Smooth muscle cell (in vitro differentiated cells): Measurements from ENCODE around the gene MDM2. TPM values are rescaled to one million over a fixed set of nuclear protein-coding genes. Genes with fewer than 3 reads are reported as not detected.

Source experiments
- DNase-seq: peaks from one replicate; lab custom pipeline; 2025; ENCODE audit not compliant: unreplicated experiment; lab: John Stamatoyannopoulos, UW
- H2AFZ ChIP-seq: fragments of 200-600 bp; sonication (generic); 2 replicates; pipeline ENCODE4 v1.6.0; 2016; ENCODE audit warnings: antibody characterized with exemption, low read depth, mild to moderate bottlenecking
- H3F3A ChIP-seq: fragments of 200-600 bp; sonication (generic); 2 replicates; pipeline ENCODE4 v1.6.0; 2017; ENCODE audit warnings: antibody characterized with exemption, low read depth
- H3K27ac ChIP-seq: fragments of 200-600 bp; sonication (generic); 2 replicates; pipeline ENCODE4 v1.5.1; 2016; ENCODE audit warnings: low read depth, mild to moderate bottlenecking
- H3K27me3 ChIP-seq: fragments of 200-600 bp; sonication (generic); 2 replicates; pipeline ENCODE4 v1.6.1; 2016; ENCODE audit warnings: low read depth, mild to moderate bottlenecking
- H3K36me3 ChIP-seq: fragments of 200-600 bp; sonication (generic); 2 replicates; pipeline ENCODE4 v1.5.1; 2016; ENCODE audit warnings: low read depth
- H3K4me1 ChIP-seq: fragments of 200-600 bp; sonication (generic); 2 replicates; pipeline ENCODE4 v1.5.1; 2016; ENCODE audit warnings: low read depth
- H3K4me2 ChIP-seq: fragments of 200-600 bp; sonication (generic); 2 replicates; pipeline ENCODE4 v1.6.0; 2016; ENCODE audit warnings: mild to moderate bottlenecking
- H3K4me3 ChIP-seq: fragments of 200-600 bp; sonication (generic); 2 replicates; pipeline ENCODE4 v1.5.1; 2016; ENCODE audit warnings: mild to moderate bottlenecking
- H3K79me2 ChIP-seq: fragments of 200-600 bp; sonication (generic); 2 replicates; pipeline ENCODE4 v1.6.0; 2016; ENCODE audit warnings: low read depth, mild to moderate bottlenecking
- H3K9ac ChIP-seq: fragments of 200-600 bp; sonication (generic); 2 replicates; pipeline ENCODE4 v1.6.0; 2016; ENCODE audit warnings: low read depth
- H3K9me3 ChIP-seq: fragments of 200-600 bp; sonication (generic); replicated peaks from 2 replicates; pipeline ENCODE4 v1.5.1; 2016; ENCODE audit warnings: low read depth
- H4K20me1 ChIP-seq: fragments of 200-600 bp; sonication (generic); 2 replicates; pipeline ENCODE4 v1.6.0; 2016; ENCODE audit warnings: low read depth
- CTCF ChIP-seq: fragments of 200-600 bp; sonication (generic); IDR thresholded peaks from 2 replicates; pipeline ENCODE4 v1.5.1; 2017; ENCODE audit warnings: borderline replicate concordance, mild to moderate bottlenecking, antibody characterized with exemption; ENCODE audit not compliant: insufficient read depth, poor library complexity, severe bottlenecking
- WGBS: methylation state at CpG from one replicate; pipeline ENCODE4 v1.1.7; 2016; ENCODE audit warnings: low lambda C conversion rate; 5-methylcytosine and 5-hydroxymethylcytosine counted together
- polyA plus RNA-seq: library from polyadenylated mRNA; unstranded; fragments of >200 nt; fragmentation: Nextera tagmentation; extraction: Ambion mirVana; gene quantifications from 2 replicates; pipeline ENCODE4 v1.2.1, GENCODE V29; 2016
- total RNA-seq: library from RNA; depleted of rRNA; stranded (reverse); fragments of >200 nt; gene quantifications from 2 replicates; pipeline ENCODE4 v1.2.3, GENCODE V29; 2014

MDM2 gene
- total and polyA plus RNA-seq, 2 experiments from 2014 or later, result 43.4 to 189 TPM

- Histone ChIP-seq H3K36me3 (peaks cover 37% of the 10 kb centered on the region), H2AFZ (no peak overlapping the region), H3F3A (peaks cover 2% of the 10 kb centered on the region), H4K20me1 (peaks cover 87% of the 10 kb centered on the region), H3K9ac (no peak overlapping the region), H3K27ac (peak overlapping the region; percentile 26), H3K4me3 (peak overlapping the region; percentile 73), H3K79me2 (peaks cover 82% of the 10 kb centered on the region), H3K4me2 (peak overlapping the region; percentile 98), H3K27me3 (no peaks in the 10 kb centered on the region), H3K4me1 (peaks cover 6% of the 10 kb centered on the region), H3K9me3 (no peaks in the 10 kb centered on the region)
- 44% methylated on average over 1 of the region's 1 CpG for WGBS
- TF ChIP-seq CTCF, result no peak
- no peak for DNase-seq
Observed at GRCh38 chr12:68812553-68813241, 4.7 kb downstream of the MDM2 start.

DNA sequence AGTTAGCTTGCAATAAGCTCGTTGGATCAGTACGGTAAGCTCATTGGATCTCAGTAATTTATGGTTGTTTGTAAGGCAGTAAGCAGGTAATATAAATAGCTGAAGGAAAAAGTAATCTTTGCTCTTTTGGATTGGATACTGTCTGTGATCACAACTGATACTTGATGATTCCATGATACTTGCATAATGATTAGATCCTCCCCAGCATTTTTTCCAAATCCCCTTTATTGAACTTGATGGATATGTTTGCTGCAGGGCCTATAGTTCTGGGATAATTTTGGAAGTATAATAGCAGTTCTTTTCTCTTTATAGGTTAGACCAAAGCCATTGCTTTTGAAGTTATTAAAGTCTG lies 5.2 kb downstream of the MDM2 start:
- Histone ChIP-seq H3K27ac (peak overlapping the region; percentile 26), H2AFZ (no peak overlapping the region), H3K27me3 (no peaks in the 10 kb centered on the region), H3K9ac (no peak overlapping the region), H4K20me1 (peaks cover 92% of the 10 kb centered on the region), H3K79me2 (peaks cover 87% of the 10 kb centered on the region), H3K4me2 (peak overlapping the region; percentile 98), H3K4me1 (peaks cover 6% of the 10 kb centered on the region), H3F3A (peaks cover 2% of the 10 kb centered on the region), H3K36me3 (peaks cover 41% of the 10 kb centered on the region), H3K9me3 (no peaks in the 10 kb centered on the region), H3K4me3 (peak overlapping the region; percentile 73)
- 66% methylated on average over 2 of the region's 2 CpGs for WGBS
- no peak for TF ChIP-seq CTCF
- DNase-seq, result no peak

GRCh38 chr12:68814490-68815231 lies 6.7 kb downstream of the MDM2 start:
- no peak for DNase-seq
- H3K36me3 ChIP-seq, result peaks cover 49% of the 10 kb centered on the region
- peaks cover 100% of the 10 kb centered on the region for H4K20me1 ChIP-seq
- H3K27ac ChIP-seq, result no peak overlapping the region
- peaks cover 94% of the 10 kb centered on the region for H3K79me2 ChIP-seq
- H3K4me1 ChIP-seq, result peaks cover 6% of the 10 kb centered on the region
- H3K27me3 ChIP-seq, result no peaks in the 10 kb centered on the region
- no peak overlapping the region for H3K9ac ChIP-seq
- H3K9me3 ChIP-seq, result no peaks in the 10 kb centered on the region
- H2AFZ ChIP-seq, result no peak overlapping the region
- no peak overlapping the region for H3K4me3 ChIP-seq
- H3K4me2 ChIP-seq, result peak overlapping the region; percentile 3
- H3F3A ChIP-seq, result peaks cover 2% of the 10 kb centered on the region
- no peak for TF ChIP-seq CTCF
- WGBS, result 90% methylated on average over 3 of the region's 3 CpGs
